HepG2 (cell line): ENCODE data around the gene RPLP1.

Source experiments
- KDM4B ChIP-seq: sonication (generic); formaldehyde crosslinking; IDR thresholded peaks from 2 replicates; pipeline ENCODE4 v1.4.0; 2020; ENCODE audit warnings: missing genetic modification reagents
- NFKBIZ ChIP-seq: IDR thresholded peaks from 2 replicates; pipeline ENCODE4 v1.6.1; 2018; ENCODE audit warnings: missing genetic modification reagents, missing compliant biosample characterization
- POLR2AphosphoS2 ChIP-seq: IDR thresholded peaks from 2 replicates; pipeline ENCODE4 v1.6.1; 2011; ENCODE audit warnings: low read depth, low read length, improper control_type of control experiment
- POLR2AphosphoS5 ChIP-seq: IDR thresholded peaks from 2 replicates; pipeline ENCODE4 v1.6.1; 2012; ENCODE audit warnings: low read depth, low read length
- SAFB2 ChIP-seq: sonication (generic); formaldehyde crosslinking; IDR thresholded peaks from 2 replicates; pipeline ENCODE4 v1.5.1; 2020; ENCODE audit warnings: missing genetic modification reagents, low read depth, mild to moderate bottlenecking, borderline replicate concordance
- SMC3 ChIP-seq: IDR thresholded peaks from 2 replicates; pipeline ENCODE4 v1.6.1; 2011; ENCODE audit warnings: low read length, improper control_type of control experiment
- ZFX ChIP-seq: sonication (generic); formaldehyde crosslinking; IDR thresholded peaks from 2 replicates; pipeline ENCODE4 v1.4.0; 2020; ENCODE audit warnings: mild to moderate bottlenecking, low read depth, missing genetic modification reagents, moderate library complexity
- ZNF333 ChIP-seq: sonication (generic); formaldehyde crosslinking; IDR thresholded peaks from 2 replicates; pipeline ENCODE4 v1.4.0; 2020; ENCODE audit warnings: mild to moderate bottlenecking, missing genetic modification reagents, borderline replicate concordance
- ZNF547 ChIP-seq: sonication (generic); formaldehyde crosslinking; IDR thresholded peaks from 2 replicates; pipeline ENCODE4 v1.5.1; 2020; ENCODE audit warnings: mild to moderate bottlenecking, missing genetic modification reagents
- ZNF589 ChIP-seq: sonication (generic); formaldehyde crosslinking; conservative IDR thresholded peaks from 2 replicates; pipeline ENCODE4 v1.8.0; 2022; ENCODE audit warnings: mild to moderate bottlenecking, moderate library complexity, missing genetic modification reagents

- no peak for TF ChIP-seq ZNF333 (CRISPR knock-in tag)
- TF ChIP-seq NFKBIZ (CRISPR knock-in tag) = no peak
- no peak for TF ChIP-seq ZFX
- TF ChIP-seq SMC3 = no peak
- TF ChIP-seq ZNF547 (CRISPR knock-in tag) = no peak
- TF ChIP-seq POLR2AphosphoS2 = no peak
- no peak for TF ChIP-seq ZNF589 (CRISPR knock-in tag)
- TF ChIP-seq SAFB2 = no peak
- no peak for TF ChIP-seq POLR2AphosphoS5
- TF ChIP-seq KDM4B = no peak
These were observed 27.4 kb downstream of the RPLP1 start for GRCh38 chr15:69479971-69480370.
